Neural progenitor cell (in vitro differentiated cells): ENCODE results near the gene NFIX. TPM values are rescaled to one million over a fixed set of nuclear protein-coding genes. Genes with fewer than 3 reads are reported as not detected.
A peak's percentile ranks its signal among the peaks of the same experiment; 100 is the strongest.

ENCODE experiments used
- DNase-seq: peaks from one replicate; pipeline ENCODE4 v3.0.0-alpha.2; 2016; ENCODE audit warnings: low spot score
- H2AFZ ChIP-seq: fragments of 200-600 bp; sonication (generic); replicated peaks from 2 replicates; pipeline ENCODE4 v1.6.1; 2016; ENCODE audit warnings: antibody characterized with exemption
- H3F3A ChIP-seq: fragments of 200-600 bp; sonication (generic); 2 replicates; pipeline ENCODE4 v1.6.1; 2016; ENCODE audit warnings: antibody characterized with exemption, low read depth
- H3K27ac ChIP-seq: fragments of 200-600 bp; sonication (generic); 2 replicates; pipeline ENCODE4 v1.5.1; 2016; ENCODE audit warnings: mild to moderate bottlenecking
- H3K27me3 ChIP-seq: fragments of 200-600 bp; sonication (generic); 2 replicates; pipeline ENCODE4 v1.6.1; 2016; ENCODE audit warnings: mild to moderate bottlenecking, moderate library complexity
- H3K36me3 ChIP-seq: fragments of 200-600 bp; sonication (generic); 2 replicates; pipeline ENCODE4 v1.5.1; 2016
- H3K4me1 ChIP-seq: fragments of 200-600 bp; sonication (generic); 2 replicates; pipeline ENCODE4 v1.6.1; 2016; ENCODE audit warnings: mixed run types
- H3K4me2 ChIP-seq: fragments of 200-600 bp; sonication (generic); 2 replicates; pipeline ENCODE4 v1.6.1; 2016
- H3K4me3 ChIP-seq: fragments of 200-600 bp; sonication (generic); 2 replicates; pipeline ENCODE4 v1.5.1; 2016
- H3K79me2 ChIP-seq: fragments of 200-600 bp; sonication (generic); 2 replicates; pipeline ENCODE4 v1.6.1; 2016; ENCODE audit warnings: low read depth
- H3K9ac ChIP-seq: fragments of 200-600 bp; sonication (generic); 2 replicates; pipeline ENCODE4 v1.6.1; 2016
- H3K9me3 ChIP-seq: fragments of 200-600 bp; sonication (generic); 2 replicates; pipeline ENCODE4 v1.5.1; 2016; ENCODE audit warnings: low read depth
- H4K20me1 ChIP-seq: fragments of 200-600 bp; sonication (generic); 2 replicates; pipeline ENCODE4 v1.6.1; 2016; ENCODE audit warnings: low read depth
- H3K27ac Mint-ChIP-seq: 3 replicates; pipeline ENCODE4 v1.8.0; 2021; ENCODE audit warnings: mixed read lengths
- H3K27me3 Mint-ChIP-seq: 2 replicates; pipeline ENCODE4 v1.8.0; 2022; ENCODE audit warnings: low read depth, mild to moderate bottlenecking, inconsistent platforms, moderate library complexity, mixed read lengths; ENCODE audit not compliant: insufficient read depth
- H3K36me3 Mint-ChIP-seq: 3 replicates; pipeline ENCODE4 v1.8.0; 2021; ENCODE audit warnings: mixed read lengths
- H3K4me1 Mint-ChIP-seq: 3 replicates; pipeline ENCODE4 v1.8.0; 2021; ENCODE audit warnings: mixed read lengths
- H3K4me3 Mint-ChIP-seq: 3 replicates; pipeline ENCODE4 v1.8.0; 2021; ENCODE audit warnings: mild to moderate bottlenecking, moderate library complexity, mixed read lengths
- H3K9me3 Mint-ChIP-seq: 3 replicates; pipeline ENCODE4 v1.8.0; 2020; ENCODE audit warnings: mixed read lengths
- EZH2 ChIP-seq: fragments of 200-600 bp; sonication (generic); IDR thresholded peaks from 2 replicates; pipeline ENCODE4 v1.6.1; 2017; ENCODE audit warnings: antibody characterized with exemption, mild to moderate bottlenecking, moderate library complexity
- EZH2phosphoT487 ChIP-seq: fragments of 200-600 bp; sonication (generic); IDR thresholded peaks from 2 replicates; pipeline ENCODE4 v1.6.1; 2017; ENCODE audit warnings: antibody characterized with exemption
- total RNA-seq: library from RNA; depleted of rRNA; stranded (reverse); fragments of >200 nt; gene quantifications from 2 replicates; pipeline ENCODE4 v1.2.3, GENCODE V29; 2015; ENCODE audit warnings: low replicate concordance
- TF ChIP-seq, protein P1 (sequence below): fragments of 200-600 bp; sonication (generic); IDR thresholded peaks from 2 replicates; pipeline ENCODE4 v1.5.1; 2017; ENCODE audit warnings: antibody characterized with exemption, mild to moderate bottlenecking

The NFIX gene
- total RNA-seq, 1 donor from 2014 or later: 0.06 TPM

DNA sequence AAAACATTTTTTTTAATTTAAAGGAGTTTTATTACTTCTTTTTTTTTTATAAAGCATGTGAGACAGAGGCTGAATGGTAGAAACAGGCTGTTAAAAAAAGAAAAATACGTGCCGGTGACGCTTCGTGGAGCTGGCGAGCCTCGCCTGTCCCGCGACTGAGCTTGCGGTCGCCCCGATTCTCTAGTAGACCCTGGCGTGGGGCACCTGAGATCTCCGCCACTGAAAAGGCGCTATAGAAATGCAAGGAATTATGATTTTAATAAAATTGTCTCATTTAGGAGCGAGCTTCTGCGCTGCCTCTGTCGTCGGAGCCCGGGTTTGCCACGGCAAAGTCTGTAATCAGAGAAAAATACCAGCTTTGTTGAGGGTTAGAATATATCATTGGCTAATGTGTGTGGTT lies 18.4 kb downstream of the NFIX start:
- no peak overlapping the region for H3K27ac ChIP-seq
- H3K4me1 Mint-ChIP-seq: peaks cover 20% of the 10 kb centered on the region
- peaks cover 13% of the 10 kb centered on the region for H3K4me1 ChIP-seq

DNA sequence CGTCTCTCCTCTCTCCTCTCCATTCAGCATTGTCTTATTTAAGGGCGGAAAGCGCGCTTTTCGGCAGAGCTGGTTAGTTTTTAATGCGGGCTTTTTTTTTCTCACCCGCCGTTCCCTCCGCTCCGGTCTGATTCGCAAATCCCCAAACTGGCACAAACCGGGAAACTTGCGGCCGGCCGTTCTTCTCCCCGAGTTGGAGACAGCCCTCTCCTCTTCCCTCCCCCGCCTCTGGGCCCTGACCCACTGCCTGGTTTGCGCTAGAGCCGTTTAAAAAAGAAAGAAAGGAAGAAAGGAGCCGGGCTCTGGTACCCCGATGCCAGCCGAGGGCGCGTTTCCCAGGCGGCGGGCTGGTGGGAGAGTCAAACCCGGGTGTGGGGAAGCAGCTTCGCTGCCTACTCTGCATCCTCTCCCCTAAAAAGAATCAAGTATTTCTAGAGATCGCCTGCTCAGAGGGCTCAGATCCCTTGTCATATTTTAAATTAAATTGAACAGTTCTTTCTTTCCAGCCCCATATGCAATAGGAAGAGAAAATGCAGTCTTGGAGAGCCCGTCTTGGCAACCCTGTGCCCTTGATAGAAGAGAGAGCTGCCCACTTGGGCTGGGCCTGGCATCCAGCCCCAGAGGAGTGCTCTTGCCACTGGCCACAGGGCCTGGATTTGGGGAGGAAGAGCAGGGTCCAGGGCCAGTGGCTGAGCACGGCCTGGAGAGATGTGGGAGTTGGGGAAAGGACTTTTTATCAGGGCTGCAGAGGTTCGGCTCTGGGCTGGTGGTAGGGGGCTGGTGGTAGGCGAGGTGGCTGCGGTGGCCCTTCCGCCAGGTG lies 19.0 kb downstream of the NFIX start:
- H3K9me3 Mint-ChIP-seq: no peaks in the 10 kb centered on the region
- H3K36me3 Mint-ChIP-seq: no peaks in the 10 kb centered on the region
- Histone ChIP-seq H3K4me2 (no peak overlapping the region), H3K79me2 (no peaks in the 10 kb centered on the region), H3K4me3 (no peak overlapping the region), H3K36me3 (no peaks in the 10 kb centered on the region), H3F3A (peaks cover 43% of the 10 kb centered on the region), H3K9me3 (no peaks in the 10 kb centered on the region), H3K4me1 (peaks cover 15% of the 10 kb centered on the region), H3K27me3 (peaks cover 100% of the 10 kb centered on the region), H3K27ac (no peak overlapping the region), H4K20me1 (peaks cover 99% of the 10 kb centered on the region), H2AFZ (no peak overlapping the region), H3K9ac (no peak overlapping the region)
- H3K4me1 Mint-ChIP-seq: peaks cover 20% of the 10 kb centered on the region
- DNase-seq: peak; percentile 82
- TF ChIP-seq EZH2phosphoT487 (peak; percentile 96), EZH2 (peak; percentile 93)
- TF ChIP-seq, protein P1, sequence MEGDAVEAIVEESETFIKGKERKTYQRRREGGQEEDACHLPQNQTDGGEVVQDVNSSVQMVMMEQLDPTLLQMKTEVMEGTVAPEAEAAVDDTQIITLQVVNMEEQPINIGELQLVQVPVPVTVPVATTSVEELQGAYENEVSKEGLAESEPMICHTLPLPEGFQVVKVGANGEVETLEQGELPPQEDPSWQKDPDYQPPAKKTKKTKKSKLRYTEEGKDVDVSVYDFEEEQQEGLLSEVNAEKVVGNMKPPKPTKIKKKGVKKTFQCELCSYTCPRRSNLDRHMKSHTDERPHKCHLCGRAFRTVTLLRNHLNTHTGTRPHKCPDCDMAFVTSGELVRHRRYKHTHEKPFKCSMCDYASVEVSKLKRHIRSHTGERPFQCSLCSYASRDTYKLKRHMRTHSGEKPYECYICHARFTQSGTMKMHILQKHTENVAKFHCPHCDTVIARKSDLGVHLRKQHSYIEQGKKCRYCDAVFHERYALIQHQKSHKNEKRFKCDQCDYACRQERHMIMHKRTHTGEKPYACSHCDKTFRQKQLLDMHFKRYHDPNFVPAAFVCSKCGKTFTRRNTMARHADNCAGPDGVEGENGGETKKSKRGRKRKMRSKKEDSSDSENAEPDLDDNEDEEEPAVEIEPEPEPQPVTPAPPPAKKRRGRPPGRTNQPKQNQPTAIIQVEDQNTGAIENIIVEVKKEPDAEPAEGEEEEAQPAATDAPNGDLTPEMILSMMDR: no peak
- no peak overlapping the region for H3K27ac Mint-ChIP-seq
- peaks cover 94% of the 10 kb centered on the region for H3K27me3 Mint-ChIP-seq
- no peak overlapping the region for H3K4me3 Mint-ChIP-seq

More for the DNA sequence above, 18.4 kb downstream of the NFIX start:
- no peaks in the 10 kb centered on the region for H3K9me3 ChIP-seq
- H3K79me2 ChIP-seq: no peaks in the 10 kb centered on the region
- Mint-ChIP-seq H3K27me3 (peaks cover 94% of the 10 kb centered on the region), H3K36me3 (no peaks in the 10 kb centered on the region), H3K9me3 (peaks cover 2% of the 10 kb centered on the region), H3K27ac (no peak overlapping the region), H3K4me3 (no peak overlapping the region)
- peaks cover 100% of the 10 kb centered on the region for H3K27me3 ChIP-seq
- no peaks in the 10 kb centered on the region for H3K36me3 ChIP-seq
- TF ChIP-seq EZH2: peak; percentile 70
- TF ChIP-seq, protein P1: no peak
- peak; percentile 5 for TF ChIP-seq EZH2phosphoT487
- no peak for DNase-seq
- peaks cover 99% of the 10 kb centered on the region for H4K20me1 ChIP-seq
- H3K4me3 ChIP-seq: no peak overlapping the region
- H3F3A ChIP-seq: peaks cover 36% of the 10 kb centered on the region
- H2AFZ ChIP-seq: no peak overlapping the region
- H3K4me2 ChIP-seq: no peak overlapping the region
- no peak overlapping the region for H3K9ac ChIP-seq

DNA sequence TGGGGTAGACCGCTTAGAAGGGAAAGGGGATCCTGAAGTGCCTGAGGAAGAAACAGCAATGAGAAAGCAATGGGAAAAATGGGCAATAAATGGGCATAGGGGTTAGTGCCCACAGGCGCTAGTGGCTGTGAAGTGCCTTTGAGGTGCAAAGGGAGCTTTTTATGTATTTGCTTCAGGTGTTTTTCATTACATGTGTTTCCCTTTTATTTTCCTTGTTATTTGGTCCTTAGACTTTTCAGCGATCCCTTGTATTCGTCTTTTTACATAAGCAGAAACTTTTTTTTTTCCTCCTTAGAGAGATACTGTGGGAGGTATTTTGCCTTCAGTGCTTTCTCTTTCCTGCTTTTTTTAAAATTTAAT lies 19.6 kb downstream of the NFIX start:
- Mint-ChIP-seq H3K27ac (no peak overlapping the region), H3K4me1 (peaks cover 20% of the 10 kb centered on the region), H3K9me3 (no peaks in the 10 kb centered on the region), H3K36me3 (no peaks in the 10 kb centered on the region), H3K27me3 (peaks cover 95% of the 10 kb centered on the region), H3K4me3 (no peak overlapping the region)
- no peak overlapping the region for H3K4me2 ChIP-seq
- peaks cover 99% of the 10 kb centered on the region for H4K20me1 ChIP-seq
- peaks cover 49% of the 10 kb centered on the region for H3F3A ChIP-seq
- peaks cover 17% of the 10 kb centered on the region for H3K4me1 ChIP-seq
- no peaks in the 10 kb centered on the region for H3K79me2 ChIP-seq
- H3K27me3 ChIP-seq: peaks cover 100% of the 10 kb centered on the region
- no peaks in the 10 kb centered on the region for H3K36me3 ChIP-seq
- TF ChIP-seq, protein P1: no peak
- TF ChIP-seq EZH2phosphoT487: peak; percentile 5
- H3K27ac ChIP-seq: no peak overlapping the region
- no peak overlapping the region for H3K4me3 ChIP-seq
- no peak for DNase-seq
- H2AFZ ChIP-seq: no peak overlapping the region
- H3K9ac ChIP-seq: no peak overlapping the region
- no peaks in the 10 kb centered on the region for H3K9me3 ChIP-seq
